Hepatocyte (in vitro differentiated cells): ENCODE results near the gene GPNMB. TPM values are rescaled to one million over a fixed set of nuclear protein-coding genes. Genes with fewer than 3 reads are reported as not detected.

ENCODE experiments used
- DNase-seq: peaks from one replicate; pipeline ENCODE4 v3.0.0-alpha.2; 2016; ENCODE audit warnings: low spot score
- H2AFZ ChIP-seq: fragments of 200-600 bp; sonication (generic); 2 replicates; pipeline ENCODE4 v1.6.0; 2016; ENCODE audit warnings: antibody characterized with exemption, mild to moderate bottlenecking
- H3K27ac ChIP-seq: fragments of 200-600 bp; sonication (generic); 2 replicates; pipeline ENCODE4 v1.5.1; 2016; ENCODE audit warnings: mild to moderate bottlenecking
- H3K27me3 ChIP-seq: fragments of 200-600 bp; sonication (generic); 2 replicates; pipeline ENCODE4 v1.6.1; 2016
- H3K36me3 ChIP-seq: fragments of 200-600 bp; sonication (generic); replicated peaks from 2 replicates; pipeline ENCODE4 v1.5.1; 2016; ENCODE audit warnings: low read depth; ENCODE audit not compliant: insufficient read depth
- H3K4me1 ChIP-seq: fragments of 200-600 bp; sonication (generic); 2 replicates; pipeline ENCODE4 v1.5.1; 2016; ENCODE audit warnings: mild to moderate bottlenecking, moderate library complexity; ENCODE audit not compliant: insufficient read depth
- H3K4me2 ChIP-seq: fragments of 200-600 bp; sonication (generic); 2 replicates; pipeline ENCODE4 v1.6.0; 2016
- H3K4me3 ChIP-seq: fragments of 200-600 bp; sonication (generic); 2 replicates; pipeline ENCODE4 v1.5.1; 2016; ENCODE audit warnings: mild to moderate bottlenecking
- H3K79me2 ChIP-seq: fragments of 200-600 bp; sonication (generic); 2 replicates; pipeline ENCODE4 v1.6.0; 2017; ENCODE audit warnings: mild to moderate bottlenecking
- H3K9me2 ChIP-seq: fragments of 200-600 bp; sonication (generic); replicated peaks from 2 replicates; pipeline ENCODE4 v1.6.0; 2017; ENCODE audit warnings: mild to moderate bottlenecking; ENCODE audit not compliant: insufficient read depth
- H3K9me3 ChIP-seq: fragments of 200-600 bp; sonication (generic); 2 replicates; pipeline ENCODE4 v1.5.1; 2016; ENCODE audit warnings: low read depth, mild to moderate bottlenecking
- H4K20me1 ChIP-seq: fragments of 200-600 bp; sonication (generic); 2 replicates; pipeline ENCODE4 v1.6.0; 2016; ENCODE audit warnings: mild to moderate bottlenecking; ENCODE audit not compliant: insufficient read depth, poor library complexity, severe bottlenecking
- CTCF ChIP-seq: fragments of 200-600 bp; sonication (generic); IDR thresholded peaks from 2 replicates; pipeline ENCODE4 v1.5.1; 2016; ENCODE audit warnings: antibody characterized with exemption, mild to moderate bottlenecking; ENCODE audit not compliant: poor library complexity
- EZH2 ChIP-seq: fragments of 200-600 bp; sonication (generic); IDR thresholded peaks from 2 replicates; pipeline ENCODE4 v1.6.1; 2016; ENCODE audit warnings: antibody characterized with exemption, mild to moderate bottlenecking, borderline replicate concordance
- EZH2phosphoT487 ChIP-seq: fragments of 200-600 bp; sonication (generic); IDR thresholded peaks from one replicate; pipeline ENCODE4 v1.6.1; 2018; ENCODE audit warnings: antibody characterized with exemption, mild to moderate bottlenecking, low read depth, moderate library complexity; ENCODE audit not compliant: unreplicated experiment, severe bottlenecking
- WGBS: methylation state at CpG from one replicate; pipeline ENCODE4 v1.1.6; 2016; ENCODE audit warnings: low lambda C conversion rate; ENCODE audit errors: missing lambda C conversion rate; 5-methylcytosine and 5-hydroxymethylcytosine counted together
- polyA plus RNA-seq: library from polyadenylated mRNA; unstranded; fragments of >200 nt; fragmentation: Nextera tagmentation; extraction: Ambion mirVana; gene quantifications from 2 replicates; pipeline ENCODE4 v1.2.1, GENCODE V29; 2016
- total RNA-seq: library from RNA; depleted of rRNA; stranded (reverse); fragments of >200 nt; gene quantifications from 2 replicates; pipeline ENCODE4 v1.2.3, GENCODE V29; 2014

Gene GPNMB
- total and polyA plus RNA-seq, 2 experiments from 2014 or later: 32.1 to 36.3 TPM

GRCh38 chr7:23272275-23272674 is 25.7 kb downstream of the GPNMB start:
- no peak for DNase-seq
- Histone ChIP-seq H3K9me2 (no peaks in the 10 kb centered on the region), H2AFZ (no peak overlapping the region), H3K36me3 (no peaks in the 10 kb centered on the region), H3K9me3 (no peaks in the 10 kb centered on the region), H3K4me2 (no peak overlapping the region), H3K27me3 (no peaks in the 10 kb centered on the region), H3K4me1 (no peaks in the 10 kb centered on the region), H3K79me2 (no peaks in the 10 kb centered on the region), H3K4me3 (no peak overlapping the region), H4K20me1 (no peaks in the 10 kb centered on the region), H3K27ac (no peak overlapping the region)
- TF ChIP-seq EZH2: no peak
- no peak for TF ChIP-seq CTCF
- no peak for TF ChIP-seq EZH2phosphoT487
- WGBS: 96% methylated on average over 2 of the region's 2 CpGs

GRCh38 chr7:23273141-23273599 is 26.6 kb downstream of the GPNMB start:
- Histone ChIP-seq H3K27ac (peak overlapping the region; percentile 66), H3K4me2 (peak overlapping the region; percentile 63), H3K9me2 (no peaks in the 10 kb centered on the region), H3K27me3 (no peaks in the 10 kb centered on the region), H3K4me1 (no peaks in the 10 kb centered on the region), H3K4me3 (no peak overlapping the region), H3K9me3 (no peaks in the 10 kb centered on the region), H3K36me3 (no peaks in the 10 kb centered on the region), H2AFZ (no peak overlapping the region), H3K79me2 (no peaks in the 10 kb centered on the region), H4K20me1 (no peaks in the 10 kb centered on the region)
- WGBS: 12% methylated on average over 11 of the region's 11 CpGs
- DNase-seq: peak; percentile 96
- TF ChIP-seq CTCF (peak; percentile 70), EZH2 (no peak), EZH2phosphoT487 (no peak)

GRCh38 chr7:23275912-23276311 is 29.3 kb downstream of the GPNMB start:
- Histone ChIP-seq H3K27ac (no peak overlapping the region), H3K9me3 (no peaks in the 10 kb centered on the region), H3K4me2 (no peak overlapping the region), H3K36me3 (no peaks in the 10 kb centered on the region), H3K4me3 (no peak overlapping the region), H2AFZ (no peak overlapping the region), H3K79me2 (no peaks in the 10 kb centered on the region), H3K27me3 (no peaks in the 10 kb centered on the region), H4K20me1 (no peaks in the 10 kb centered on the region), H3K4me1 (no peaks in the 10 kb centered on the region), H3K9me2 (no peaks in the 10 kb centered on the region)
- DNase-seq: no peak
- WGBS: 79% methylated on average over 5 of the region's 5 CpGs
- no peak for TF ChIP-seq EZH2
- TF ChIP-seq EZH2phosphoT487: no peak
- no peak for TF ChIP-seq CTCF

GRCh38 chr7:23276376-23276775 is 29.8 kb downstream of the GPNMB start:
- Histone ChIP-seq H3K4me1 (no peaks in the 10 kb centered on the region), H3K27me3 (no peaks in the 10 kb centered on the region), H3K36me3 (no peaks in the 10 kb centered on the region), H4K20me1 (no peaks in the 10 kb centered on the region), H3K9me3 (no peaks in the 10 kb centered on the region), H3K4me2 (no peak overlapping the region), H2AFZ (no peak overlapping the region), H3K4me3 (no peak overlapping the region), H3K27ac (no peak overlapping the region), H3K9me2 (no peaks in the 10 kb centered on the region), H3K79me2 (no peaks in the 10 kb centered on the region)
- WGBS: 87% methylated on average over 5 of the region's 5 CpGs
- TF ChIP-seq EZH2 (no peak), CTCF (peak; percentile 10)
- DNase-seq: no peak
